PC-9 (cell line): ENCODE measurements around the gene KCND1. TPM values are rescaled to one million over a fixed set of nuclear protein-coding genes. Genes with fewer than 3 reads are reported as not detected.

Source experiments
- BruUV-seq: library from RNA; stranded (reverse); fragments of 400-500 nt; replicated peaks from 2 replicates; lab custom pipeline; 2021; lab: Mats Ljungman, UMichigan
- CTCF ChIA-PET: fragments of 300-600 bp; sonication (Branson Sonifier 250); formaldehyde crosslinking; loops from one replicate; lab custom pipeline; 2022; ENCODE audit warnings: antibody characterized with exemption; lab: Charles Lee
- POLR2A ChIA-PET: fragments of 300-600 bp; sonication (Branson Sonifier 250); formaldehyde crosslinking; loops from one replicate; lab custom pipeline; 2022; ENCODE audit warnings: antibody characterized with exemption; ENCODE audit not compliant: unreplicated experiment; lab: Charles Lee
- DNase-seq, 2 experiments: peaks; one replicate each; pipeline versions ENCODE4 v3.0.0 to v3.0.0-alpha.2; 2015 to 2022; ENCODE audit warnings: mixed read lengths in 1 of 2
- H2AFZ ChIP-seq: fragments of 200-600 bp; sonication (generic); 2 replicates; pipeline ENCODE4 v1.8.1; 2017; ENCODE audit warnings: antibody characterized with exemption
- H3F3A ChIP-seq: fragments of 200-600 bp; sonication (generic); 2 replicates; pipeline ENCODE4 v1.8.1; 2017; ENCODE audit warnings: antibody characterized with exemption, mild to moderate bottlenecking, low read depth; ENCODE audit not compliant: insufficient read depth
- H3K27ac ChIP-seq: fragments of 200-600 bp; sonication (generic); 2 replicates; pipeline ENCODE4 v1.6.1; 2016; ENCODE audit warnings: mixed run types
- H3K27me3 ChIP-seq: fragments of 200-600 bp; sonication (generic); 2 replicates; pipeline ENCODE4 v1.6.1; 2016; ENCODE audit warnings: low read depth, mixed run types; ENCODE audit not compliant: insufficient read depth
- H3K36me3 ChIP-seq: fragments of 200-600 bp; sonication (generic); 2 replicates; pipeline ENCODE4 v1.6.1; 2016; ENCODE audit warnings: low read depth, mixed run types
- H3K4me1 ChIP-seq: fragments of 200-600 bp; sonication (generic); replicated peaks from 2 replicates; pipeline ENCODE4 v1.6.1; 2016; ENCODE audit warnings: mixed run types; ENCODE audit not compliant: insufficient read depth
- H3K4me2 ChIP-seq: fragments of 200-600 bp; sonication (generic); 2 replicates; pipeline ENCODE4 v1.6.1; 2017; ENCODE audit warnings: mixed run types
- H3K4me3 ChIP-seq: fragments of 200-600 bp; sonication (generic); 2 replicates; pipeline ENCODE4 v1.6.1; 2016; ENCODE audit warnings: mixed run types
- H3K79me2 ChIP-seq: fragments of 200-600 bp; sonication (generic); 2 replicates; pipeline ENCODE4 v1.6.1; 2017; ENCODE audit warnings: low read depth, mixed run types
- H3K9me2 ChIP-seq: fragments of 200-600 bp; sonication (generic); 2 replicates; pipeline ENCODE4 v1.8.1; 2017; ENCODE audit warnings: mild to moderate bottlenecking; ENCODE audit not compliant: insufficient read depth
- H3K9me3 ChIP-seq: fragments of 200-600 bp; sonication (generic); 2 replicates; pipeline ENCODE4 v1.8.1; 2016; ENCODE audit warnings: low read depth; ENCODE audit not compliant: insufficient read depth
- H4K20me1 ChIP-seq: fragments of 200-600 bp; sonication (generic); 2 replicates; pipeline ENCODE4 v1.8.1; 2017; ENCODE audit not compliant: insufficient read depth
- CTCF ChIP-seq: fragments of 200-600 bp; sonication (generic); conservative IDR thresholded peaks from 2 replicates; pipeline ENCODE4 v1.6.1; 2017; ENCODE audit warnings: mixed run types, antibody characterized with exemption, mild to moderate bottlenecking, moderate library complexity
- EZH2 ChIP-seq: fragments of 200-600 bp; sonication (generic); IDR thresholded peaks from 2 replicates; pipeline ENCODE4 v1.8.0; 2017; ENCODE audit warnings: antibody characterized with exemption, low read depth
- intact Hi-C: fragments of 100-400 bp; cut with micrococcal nuclease; formaldehyde crosslinking; loops from one replicate; pipeline ENCODE4 v1.10.0; 2022; ENCODE audit not compliant: unreplicated experiment
- total RNA-seq: library from RNA; stranded (reverse); gene quantifications from 2 replicates; pipeline ENCODE4 v1.2.3, GENCODE V29; 2021

The KCND1 gene
- total RNA-seq, 1 experiment from 2014 or later, result 2.2 TPM

GRCh38 chrX:49000636-49001035, 29.0 kb upstream of the KCND1 start:
- no peak for TF ChIP-seq CTCF
- H3K27ac ChIP-seq, result no peak overlapping the region
- CTCF ChIA-PET, result no interaction called here
- H3K4me1 ChIP-seq, result no peaks in the 10 kb centered on the region
- H4K20me1 ChIP-seq, result no peaks in the 10 kb centered on the region
- no peak for DNase-seq
- H3K4me2 ChIP-seq, result no peak overlapping the region
- 0 out of 2 replicates have a peak, but pooled peaks cover 6% of the 10 kb centered on the region for H3K79me2 ChIP-seq
- no peaks in the 10 kb centered on the region for H3K9me2 ChIP-seq
- no TSS peak for BruUV-seq
- no peaks in the 10 kb centered on the region for H3K36me3 ChIP-seq
- POLR2A ChIA-PET, result no interaction called here
- H2AFZ ChIP-seq, result no peak overlapping the region
- no peaks in the 10 kb centered on the region for H3K27me3 ChIP-seq
- no peak overlapping the region for H3K4me3 ChIP-seq
- H3K9me3 ChIP-seq, result no peaks in the 10 kb centered on the region
- no peaks in the 10 kb centered on the region for H3F3A ChIP-seq
- intact Hi-C loops, result loop anchor here (5.0 kb wide), 1 partner anchor 42 kb away; the partner anchor contains the start of gene TFE3

GRCh38 chrX:48999030-48999429, 27.4 kb upstream of the KCND1 start:
- no peaks in the 10 kb centered on the region for H3K27me3 ChIP-seq
- no peaks in the 10 kb centered on the region for H4K20me1 ChIP-seq
- H3K4me1 ChIP-seq, result no peaks in the 10 kb centered on the region
- H3K9me3 ChIP-seq, result no peaks in the 10 kb centered on the region
- no TSS peak for BruUV-seq
- no peaks in the 10 kb centered on the region for H3K9me2 ChIP-seq
- TF ChIP-seq EZH2 (no peak), CTCF (no peak)
- 0 out of 2 replicates have a peak, but pooled peaks cover 6% of the 10 kb centered on the region for H3K79me2 ChIP-seq
- no peaks in the 10 kb centered on the region for H3K36me3 ChIP-seq
- DNase-seq, result no peak
- intact Hi-C loops, result no loop called here
- ChIA-PET POLR2A (no interaction called here), CTCF (no interaction called here)
- no peaks in the 10 kb centered on the region for H3F3A ChIP-seq
- no peak overlapping the region for H3K4me3 ChIP-seq
- no peak overlapping the region for H3K27ac ChIP-seq
- no peak overlapping the region for H3K4me2 ChIP-seq
- H2AFZ ChIP-seq, result no peak overlapping the region

- CTCF ChIA-PET, result interaction anchor here (0.6 kb wide), 1 partner anchor 451 kb away, joined by 3 read pairs; no protein-coding TSS in a partner anchor
- H3K4me2 ChIP-seq, result no peak overlapping the region
- no peaks in the 10 kb centered on the region for H3K4me1 ChIP-seq
- no peaks in the 10 kb centered on the region for H3K9me2 ChIP-seq
- H3F3A ChIP-seq, result no peaks in the 10 kb centered on the region
- H3K36me3 ChIP-seq, result no peaks in the 10 kb centered on the region
- TF ChIP-seq EZH2 (no peak), CTCF (no peak)
- no peaks in the 10 kb centered on the region for H4K20me1 ChIP-seq
- BruUV-seq, result no TSS peak
- H3K9me3 ChIP-seq, result no peaks in the 10 kb centered on the region
- no peak for DNase-seq
- H3K27me3 ChIP-seq, result no peaks in the 10 kb centered on the region
- POLR2A ChIA-PET, result no interaction called here
- H3K79me2 ChIP-seq, result 0 out of 2 replicates have a peak, but pooled peaks cover 6% of the 10 kb centered on the region
- no peak overlapping the region for H3K4me3 ChIP-seq
- intact Hi-C loops, result no loop called here
- H3K27ac ChIP-seq, result no peak overlapping the region
- no peak overlapping the region for H2AFZ ChIP-seq
Measured at GRCh38 chrX:48998391-48998790, 26.7 kb upstream of the KCND1 start.
